Measurements from ENCODE around the gene SUMO3.

Gene SUMO3

DNA sequence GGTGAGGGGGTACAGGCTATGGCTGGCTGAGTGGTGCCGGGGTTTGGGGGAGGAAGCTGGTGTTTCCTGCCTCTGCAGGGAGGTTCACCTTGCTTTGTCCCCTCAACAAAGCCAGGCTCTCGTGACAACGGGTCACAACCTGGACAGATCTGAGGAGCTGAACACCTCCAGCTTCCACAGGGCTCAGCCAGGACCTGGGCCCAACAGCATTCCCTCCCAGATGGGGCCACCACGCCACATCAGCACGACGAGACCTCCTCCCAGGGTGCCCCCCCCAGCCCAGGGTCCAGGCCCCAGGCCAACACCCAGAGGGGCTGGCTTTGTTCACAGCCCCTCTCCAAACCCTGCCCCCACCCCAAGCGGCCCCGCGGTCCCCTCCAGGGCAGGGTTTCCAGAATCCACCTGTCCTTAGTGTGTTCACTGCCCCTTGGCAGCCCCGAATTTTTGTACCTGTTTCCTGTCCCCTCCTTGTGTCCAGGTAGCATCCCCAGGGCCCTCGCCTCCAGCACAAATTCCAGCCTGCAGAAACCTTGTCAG lies 51.0 kb downstream of the SUMO3 start:
- Histone ChIP-seq H3K36me3 (ENCODE audit: control insufficient read depth in 1 of 2, insufficient read depth in 2 of 2, low read length in 2 of 2) (peaks cover 7 to 27% of the 10 kb centered on the region in 2 donors), H3K9me3 (ENCODE audit: control insufficient read depth in 1 of 2, low read length in 2 of 2) (no peaks in the 10 kb centered on the region), H3K9ac (ENCODE audit: low read depth in 1 of 2, low read length in 2 of 2) (no peak overlapping the region), H3K27ac (ENCODE audit: low read depth, low read length) (no peak overlapping the region), H3K27me3 (ENCODE audit: control insufficient read depth in 1 of 2, insufficient read depth in 2 of 2, low read length in 2 of 2) (no peaks in the 10 kb centered on the region), H3K4me1 (ENCODE audit: control insufficient read depth in 1 of 2, insufficient read depth in 2 of 2, low read length in 2 of 2) (peaks cover 0 to 8% of the 10 kb centered on the region in 2 donors), H3K4me3 (ENCODE audit: low read depth in 1 of 2, low read length in 2 of 2) (no peak overlapping the region)

DNA sequence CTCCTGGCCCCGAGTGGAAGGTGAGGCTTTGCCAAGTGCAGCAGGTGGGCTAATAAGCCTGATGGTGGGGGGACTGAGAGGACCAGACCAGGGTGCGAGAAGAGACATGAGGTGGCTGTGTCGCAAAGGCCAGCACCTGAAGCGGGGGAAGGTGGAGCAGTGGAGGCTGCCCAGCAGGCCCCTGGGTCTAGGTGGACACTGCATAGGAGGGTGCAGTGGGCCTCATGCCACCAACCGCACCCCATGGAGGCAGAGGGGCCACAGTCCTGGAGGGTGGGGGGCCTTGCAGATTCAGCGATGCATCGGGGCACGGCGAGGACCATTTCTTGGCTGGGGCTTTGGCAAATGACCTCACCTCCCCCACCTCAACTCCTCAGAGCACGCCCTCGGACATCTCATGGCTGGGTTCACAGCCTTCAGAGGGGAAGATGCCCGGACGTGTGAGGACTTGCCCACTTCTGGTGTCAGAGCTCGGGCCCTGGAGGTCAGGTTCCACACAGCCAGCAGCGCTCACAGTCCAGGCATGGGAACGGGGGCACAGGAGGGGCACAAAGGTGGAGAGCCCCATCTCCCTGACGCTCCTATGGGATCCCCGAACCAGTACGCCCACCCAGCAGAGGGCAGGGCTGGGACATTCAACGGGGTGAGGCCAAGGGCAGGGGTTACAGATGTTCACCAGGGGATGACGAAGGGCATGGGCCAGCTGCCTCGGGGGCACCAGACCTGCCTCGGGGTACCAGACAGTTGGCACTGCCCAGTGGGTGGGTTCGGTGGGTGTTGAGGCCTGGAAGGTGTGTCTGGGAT lies 51.6 kb downstream of the SUMO3 start:
- Histone ChIP-seq H3K9ac (ENCODE audit: low read depth in 1 of 2, low read length in 2 of 2) (no peak overlapping the region), H3K9me3 (ENCODE audit: control insufficient read depth in 1 of 2, low read length in 2 of 2) (no peaks in the 10 kb centered on the region), H3K27me3 (ENCODE audit: control insufficient read depth in 1 of 2, insufficient read depth in 2 of 2, low read length in 2 of 2) (no peaks in the 10 kb centered on the region)

DNA sequence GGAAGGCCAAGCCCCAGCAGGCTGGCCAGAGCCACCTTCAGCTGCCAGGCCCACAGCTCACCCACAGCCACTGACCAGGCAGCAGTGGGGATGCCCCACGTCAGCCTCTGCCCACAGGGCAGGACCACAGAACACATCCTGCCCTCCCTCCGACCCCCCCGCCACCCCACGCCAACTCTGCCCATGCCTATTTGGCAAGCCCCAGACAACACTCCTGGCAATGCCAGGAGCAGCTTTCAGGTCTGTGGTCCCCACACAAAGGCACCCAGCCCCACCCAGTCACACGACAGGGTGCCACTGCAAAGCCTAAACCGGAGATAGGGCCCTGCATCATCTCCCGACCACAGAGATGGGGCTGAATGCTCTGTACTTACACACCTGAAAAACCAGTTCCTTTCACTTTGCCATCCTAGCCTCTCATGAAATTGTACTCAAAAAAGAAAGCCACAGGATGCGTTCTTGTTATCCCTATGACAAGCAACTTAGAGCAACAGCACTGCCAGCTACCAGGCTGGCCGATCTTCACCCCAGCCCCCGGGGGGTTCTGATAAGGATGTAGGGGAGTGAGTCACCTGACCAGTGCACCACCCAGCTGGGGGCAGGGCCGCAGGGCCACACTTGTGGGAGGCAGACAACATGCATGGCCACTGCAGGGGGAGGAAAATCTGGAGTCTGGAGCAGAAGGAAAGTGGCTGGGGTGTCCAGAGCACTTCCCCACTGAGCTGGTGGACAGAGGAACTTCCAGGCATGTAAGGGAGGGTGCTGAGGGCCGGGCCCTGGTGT lies 52.4 kb downstream of the SUMO3 start:
- no peaks in the 10 kb centered on the region for H3K27me3 ChIP-seq (ENCODE audit: control insufficient read depth in 1 of 2, insufficient read depth in 2 of 2, low read length in 2 of 2)
- no peak overlapping the region for H3K27ac ChIP-seq (ENCODE audit: low read depth, low read length)
- H3K9ac ChIP-seq (ENCODE audit: low read depth in 1 of 2, low read length in 2 of 2), result no peak overlapping the region
- no peak overlapping the region for H3K4me3 ChIP-seq (ENCODE audit: low read depth in 1 of 2, low read length in 2 of 2)
- no peaks in the 10 kb centered on the region for H3K9me3 ChIP-seq (ENCODE audit: control insufficient read depth in 1 of 2, low read length in 2 of 2)
- peaks cover 0 to 13% of the 10 kb centered on the region in 2 donors for H3K36me3 ChIP-seq (ENCODE audit: control insufficient read depth in 1 of 2, insufficient read depth in 2 of 2, low read length in 2 of 2)
- H3K4me1 ChIP-seq (ENCODE audit: control insufficient read depth in 1 of 2, insufficient read depth in 2 of 2, low read length in 2 of 2), result peaks cover 0 to 12% of the 10 kb centered on the region in 2 donors

More for the DNA sequence above, 51.6 kb downstream of the SUMO3 start:
- Histone ChIP-seq H3K4me1 (ENCODE audit: control insufficient read depth in 1 of 2, insufficient read depth in 2 of 2, low read length in 2 of 2) (peaks cover 0 to 12% of the 10 kb centered on the region in 2 donors), H3K36me3 (ENCODE audit: control insufficient read depth in 1 of 2, insufficient read depth in 2 of 2, low read length in 2 of 2) (peaks cover 5 to 21% of the 10 kb centered on the region in 2 donors), H3K4me3 (ENCODE audit: low read depth in 1 of 2, low read length in 2 of 2) (no peak overlapping the region), H3K27ac (ENCODE audit: low read depth, low read length) (no peak overlapping the region)

DNA sequence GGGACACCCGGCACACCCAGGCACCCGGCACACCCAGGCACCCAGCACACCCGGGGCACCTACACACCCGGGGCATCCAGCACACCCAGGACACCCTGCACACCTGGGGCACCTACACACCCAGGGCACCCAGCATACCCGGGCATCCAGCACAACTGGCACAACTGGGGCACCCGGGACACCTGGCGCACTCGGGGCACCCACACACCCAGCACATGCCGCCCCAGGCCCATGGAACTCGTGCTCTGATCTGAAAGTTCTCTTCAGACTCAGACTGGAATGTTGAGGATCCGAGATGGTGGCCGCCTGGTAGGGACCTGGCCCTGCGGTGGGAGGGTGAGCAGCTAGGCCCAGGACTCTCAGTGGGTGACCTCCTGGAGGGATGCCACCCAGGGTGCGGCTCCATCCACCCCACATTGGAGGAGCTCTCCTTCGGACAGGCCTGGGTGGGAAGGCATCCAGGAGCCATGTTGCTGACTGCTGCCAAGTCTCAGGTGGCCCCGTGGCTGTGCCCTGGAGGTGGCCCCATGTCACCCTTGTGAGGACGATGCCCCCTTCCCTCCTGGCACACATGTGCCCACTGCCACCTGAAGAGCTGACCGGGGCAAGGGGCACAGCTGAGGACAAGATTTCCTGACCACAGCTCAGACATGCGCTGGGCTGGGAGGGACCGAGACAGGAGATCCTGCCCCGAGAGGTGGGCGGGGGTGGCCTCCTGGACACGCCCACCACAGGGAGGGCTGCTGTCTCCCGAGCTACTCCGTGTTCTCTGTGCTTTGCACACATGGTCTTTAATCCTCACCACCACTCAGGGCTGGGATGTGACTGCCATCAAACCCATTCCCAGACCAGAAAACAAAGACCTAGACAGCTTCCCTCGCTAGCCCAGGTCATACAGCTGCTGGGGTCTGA lies 53.3 kb downstream of the SUMO3 start:
- Histone ChIP-seq H3K4me1 (ENCODE audit: control insufficient read depth in 1 of 2, insufficient read depth in 2 of 2, low read length in 2 of 2) (peaks cover 0 to 12% of the 10 kb centered on the region in 2 donors), H3K36me3 (ENCODE audit: control insufficient read depth in 1 of 2, insufficient read depth in 2 of 2, low read length in 2 of 2) (peaks cover 0 to 4% of the 10 kb centered on the region in 2 donors), H3K9me3 (ENCODE audit: control insufficient read depth in 1 of 2, low read length in 2 of 2) (no peaks in the 10 kb centered on the region), H3K27me3 (ENCODE audit: control insufficient read depth in 1 of 2, insufficient read depth in 2 of 2, low read length in 2 of 2) (no peaks in the 10 kb centered on the region), H3K4me3 (ENCODE audit: low read depth in 1 of 2, low read length in 2 of 2) (no peak overlapping the region), H3K27ac (ENCODE audit: low read depth, low read length) (no peak overlapping the region), H3K9ac (ENCODE audit: low read depth in 1 of 2, low read length in 2 of 2) (no peak overlapping the region)

DNA sequence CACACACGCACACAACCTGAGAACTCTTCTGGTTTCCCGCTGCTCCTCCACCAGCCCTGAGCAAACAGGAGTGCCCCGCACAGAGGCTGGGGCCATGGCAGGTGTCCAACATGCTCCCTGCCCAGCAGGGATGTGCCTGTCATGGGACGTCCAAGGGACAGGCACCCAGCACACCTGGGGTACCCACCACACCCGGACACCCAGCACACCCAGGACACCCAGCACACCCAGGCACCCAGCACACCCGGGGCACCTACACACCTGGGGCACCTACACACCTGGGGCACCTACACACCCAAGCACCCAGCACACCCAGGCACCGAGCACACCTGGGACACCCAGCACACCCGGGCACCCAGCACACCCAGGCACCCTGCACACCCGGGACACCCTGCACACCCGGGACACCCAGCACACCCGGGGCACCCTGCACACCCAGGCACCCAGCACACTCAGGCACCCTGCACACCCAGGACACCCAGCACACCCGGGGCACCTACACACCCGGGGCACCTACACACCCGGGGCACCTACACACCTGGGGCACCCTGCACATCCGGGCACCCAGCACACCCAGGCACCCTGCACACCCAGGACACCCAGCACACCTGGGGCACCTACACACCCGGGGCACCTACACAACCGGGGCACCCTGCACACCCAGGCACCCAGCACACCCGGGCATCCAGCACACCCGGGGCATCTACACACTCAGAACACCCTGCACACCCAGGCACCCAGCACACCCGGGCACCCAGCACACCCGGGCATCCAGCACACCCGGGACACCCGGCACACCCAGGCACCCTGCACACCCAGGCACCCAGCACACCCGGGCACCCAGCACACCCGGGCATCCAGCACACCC lies 54.2 kb downstream of the SUMO3 start:
- peaks cover 0 to 12% of the 10 kb centered on the region in 2 donors for H3K4me1 ChIP-seq (ENCODE audit: control insufficient read depth in 1 of 2, insufficient read depth in 2 of 2, low read length in 2 of 2)
- peaks cover 0 to 4% of the 10 kb centered on the region in 2 donors for H3K36me3 ChIP-seq (ENCODE audit: control insufficient read depth in 1 of 2, insufficient read depth in 2 of 2, low read length in 2 of 2)
- no peaks in the 10 kb centered on the region for H3K9me3 ChIP-seq (ENCODE audit: control insufficient read depth in 1 of 2, low read length in 2 of 2)
- no peak overlapping the region for H3K9ac ChIP-seq (ENCODE audit: low read depth in 1 of 2, low read length in 2 of 2)
- no peak overlapping the region for H3K27ac ChIP-seq (ENCODE audit: low read depth, low read length)
- no peak overlapping the region for H3K4me3 ChIP-seq (ENCODE audit: low read depth in 1 of 2, low read length in 2 of 2)
- H3K27me3 ChIP-seq (ENCODE audit: control insufficient read depth in 1 of 2, insufficient read depth in 2 of 2, low read length in 2 of 2), result no peaks in the 10 kb centered on the region

DNA sequence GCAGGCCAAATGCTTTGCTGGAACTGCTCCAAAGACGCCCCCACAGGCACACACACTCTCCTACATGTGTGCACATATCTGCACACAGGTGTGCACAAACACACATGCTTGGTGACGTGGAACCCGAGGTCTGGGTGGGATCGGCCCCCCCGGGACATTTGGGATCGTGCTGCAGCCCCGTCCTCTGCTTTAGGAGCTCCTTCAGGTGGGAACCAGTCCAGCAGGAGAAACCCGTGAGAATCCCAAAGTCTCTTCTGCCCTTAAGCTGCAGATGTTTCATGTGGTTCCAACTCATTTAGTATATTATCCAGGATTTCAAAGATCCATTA lies 54.8 kb downstream of the SUMO3 start:
- Histone ChIP-seq H3K27ac (ENCODE audit: low read depth, low read length) (no peak overlapping the region), H3K27me3 (ENCODE audit: control insufficient read depth in 1 of 2, insufficient read depth in 2 of 2, low read length in 2 of 2) (no peaks in the 10 kb centered on the region), H3K4me3 (ENCODE audit: low read depth in 1 of 2, low read length in 2 of 2) (no peak overlapping the region), H3K4me1 (ENCODE audit: control insufficient read depth in 1 of 2, insufficient read depth in 2 of 2, low read length in 2 of 2) (peaks cover 0 to 12% of the 10 kb centered on the region in 2 donors), H3K9ac (ENCODE audit: low read depth in 1 of 2, low read length in 2 of 2) (no peak overlapping the region), H3K9me3 (ENCODE audit: control insufficient read depth in 1 of 2, low read length in 2 of 2) (no peaks in the 10 kb centered on the region), H3K36me3 (ENCODE audit: control insufficient read depth in 1 of 2, insufficient read depth in 2 of 2, low read length in 2 of 2) (no peaks in the 10 kb centered on the region)

DNA sequence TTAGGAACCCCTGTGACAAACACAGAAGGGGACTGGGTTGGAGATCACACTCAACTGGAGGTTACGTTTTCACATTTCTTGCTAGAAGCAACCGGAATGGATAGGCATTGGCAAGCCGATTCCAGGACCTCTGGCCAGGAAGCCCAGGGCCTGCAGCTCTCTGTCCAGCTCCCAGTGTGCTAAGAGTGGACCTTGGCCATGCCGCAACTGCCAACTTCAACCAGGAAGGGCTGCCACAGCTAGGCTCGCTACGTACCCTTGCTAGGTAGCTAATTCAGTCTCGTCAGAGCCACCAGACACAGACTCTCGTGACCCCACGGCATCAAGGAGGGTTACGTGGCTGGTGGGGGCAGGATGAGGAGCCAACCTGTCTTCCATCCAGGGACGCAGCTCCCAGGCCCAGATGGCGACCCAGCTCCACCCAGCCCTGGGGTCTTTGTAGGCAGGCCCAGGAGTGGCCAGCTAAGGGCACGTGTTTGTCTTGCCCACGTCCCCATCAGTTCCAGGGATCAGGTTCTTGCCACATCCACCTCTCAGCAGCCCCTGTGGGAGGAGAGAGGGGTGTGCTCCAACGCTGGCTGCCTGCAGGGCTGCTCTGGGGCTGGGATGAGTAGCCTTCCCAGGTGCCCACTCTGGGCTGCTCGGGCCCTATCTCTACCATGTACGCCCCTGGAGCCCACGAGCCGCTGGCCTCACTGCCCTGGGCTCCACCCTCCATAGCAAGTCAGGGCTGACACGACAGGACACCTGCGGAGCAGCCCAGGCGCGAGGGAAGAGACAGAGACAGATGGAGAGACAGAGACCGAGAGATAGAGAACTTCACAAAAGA lies 55.4 kb downstream of the SUMO3 start:
- no peaks in the 10 kb centered on the region for H3K9me3 ChIP-seq (ENCODE audit: control insufficient read depth in 1 of 2, low read length in 2 of 2)
- H3K27me3 ChIP-seq (ENCODE audit: control insufficient read depth in 1 of 2, insufficient read depth in 2 of 2, low read length in 2 of 2), result no peaks in the 10 kb centered on the region
- H3K4me1 ChIP-seq (ENCODE audit: control insufficient read depth in 1 of 2, insufficient read depth in 2 of 2, low read length in 2 of 2), result peaks cover 0 to 12% of the 10 kb centered on the region in 2 donors
- no peak overlapping the region for H3K9ac ChIP-seq (ENCODE audit: low read depth in 1 of 2, low read length in 2 of 2)
- H3K36me3 ChIP-seq (ENCODE audit: control insufficient read depth in 1 of 2, insufficient read depth in 2 of 2, low read length in 2 of 2), result no peaks in the 10 kb centered on the region
- no peak overlapping the region for H3K27ac ChIP-seq (ENCODE audit: low read depth, low read length)
- H3K4me3 ChIP-seq (ENCODE audit: low read depth in 1 of 2, low read length in 2 of 2), result no peak overlapping the region

DNA sequence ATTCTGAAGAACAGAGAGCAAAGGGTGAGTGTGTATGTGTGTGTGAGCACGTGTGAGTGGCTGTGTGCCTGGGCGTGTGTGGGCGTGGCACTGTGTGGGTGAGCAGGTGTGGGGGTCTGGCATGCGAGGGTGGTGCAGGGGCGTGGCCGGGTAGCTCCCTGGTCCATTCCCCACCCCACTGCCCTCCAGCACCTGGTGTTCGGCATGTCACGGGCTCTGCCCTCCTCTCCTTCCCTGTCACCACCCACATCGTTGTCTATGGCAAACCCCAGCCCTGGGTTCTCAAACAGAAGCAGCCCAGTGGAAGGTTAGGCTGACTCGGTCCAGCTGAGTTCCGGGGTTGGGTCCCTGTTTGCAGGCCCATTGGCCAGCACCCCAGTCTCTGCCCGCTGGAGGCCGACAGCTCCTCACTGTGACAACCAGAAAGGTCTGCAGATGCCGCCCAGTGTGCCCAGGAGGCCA lies 56.1 kb downstream of the SUMO3 start:
- no peaks in the 10 kb centered on the region for H3K36me3 ChIP-seq (ENCODE audit: control insufficient read depth in 1 of 2, insufficient read depth in 2 of 2, low read length in 2 of 2)
- no peaks in the 10 kb centered on the region for H3K27me3 ChIP-seq (ENCODE audit: control insufficient read depth in 1 of 2, insufficient read depth in 2 of 2, low read length in 2 of 2)
- H3K9me3 ChIP-seq (ENCODE audit: control insufficient read depth in 1 of 2, low read length in 2 of 2), result no peaks in the 10 kb centered on the region
- peak overlapping the region; percentile 37 to 40 for H3K4me3 ChIP-seq (ENCODE audit: low read depth in 1 of 2, low read length in 2 of 2)
- H3K27ac ChIP-seq (ENCODE audit: low read depth, low read length), result no peak overlapping the region
- peaks cover 0 to 12% of the 10 kb centered on the region in 2 donors for H3K4me1 ChIP-seq (ENCODE audit: control insufficient read depth in 1 of 2, insufficient read depth in 2 of 2, low read length in 2 of 2)
- peak overlapping the region in 1 of 2 donors; percentile 54 for H3K9ac ChIP-seq (ENCODE audit: low read depth in 1 of 2, low read length in 2 of 2)

Measured in duodenal mucosa (tissue), 2 donors.